ENCODE results near the gene TEX29. TPM values are rescaled to one million over a fixed set of nuclear protein-coding genes. Genes with fewer than 3 reads are reported as not detected.

Gene TEX29
- 0.38 TPM in 1 of 2 replicates, not detected in the other for total RNA-seq

GRCh38 chr13:111319998-111320911, at the start of gene TEX29:
TSS of gene TEX29 (plus strand) at chr13:111320642. CDS start at chr13:111320891, 249 bp downstream.

Other genes with a start within 250 kb of the TEX29 start
- 37.6 and 51.6 TPM in 2 replicates for gene ARHGEF7, start 205.3 kb upstream of the TEX29 start, total RNA-seq